Activated naive CD8-positive, alpha-beta T cell treated with anti-CD3 and anti-CD28 coated beads for 36 hours (primary cell): ENCODE data around the gene CSN3. TPM values are rescaled to one million over a fixed set of nuclear protein-coding genes. Genes with fewer than 3 reads are reported as not detected.
"Not testable (repeated sequence)": the region's sequence is repeated elsewhere in the genome, so short reads cannot be mapped to it uniquely, and the experiment has no call there.

Experiments used
- DNase-seq: peaks from one replicate; pipeline ENCODE4 v3.0.0; 2021
- H3K27ac Mint-ChIP-seq: one replicate; pipeline ENCODE4 v1.8.0; 2022; ENCODE audit warnings: mild to moderate bottlenecking, moderate library complexity, mixed read lengths
- H3K27me3 Mint-ChIP-seq: one replicate; pipeline ENCODE4 v1.8.0; 2022; ENCODE audit warnings: mild to moderate bottlenecking, mixed read lengths
- H3K36me3 Mint-ChIP-seq: one replicate; pipeline ENCODE4 v1.8.0; 2021; ENCODE audit warnings: mild to moderate bottlenecking, mixed read lengths
- H3K4me1 Mint-ChIP-seq: one replicate; pipeline ENCODE4 v1.8.0; 2021; ENCODE audit warnings: mixed read lengths
- H3K4me3 Mint-ChIP-seq: one replicate; pipeline ENCODE4 v1.8.0; 2022; ENCODE audit warnings: mild to moderate bottlenecking, moderate library complexity, mixed read lengths
- H3K9me3 Mint-ChIP-seq: one replicate; pipeline ENCODE4 v1.8.0; 2022; ENCODE audit warnings: mixed read lengths
- total RNA-seq, 2 experiments: library from RNA; stranded (reverse); gene quantifications; one replicate each; pipeline ENCODE4 v1.2.3, GENCODE V29; 2021

The CSN3 gene, protein sequence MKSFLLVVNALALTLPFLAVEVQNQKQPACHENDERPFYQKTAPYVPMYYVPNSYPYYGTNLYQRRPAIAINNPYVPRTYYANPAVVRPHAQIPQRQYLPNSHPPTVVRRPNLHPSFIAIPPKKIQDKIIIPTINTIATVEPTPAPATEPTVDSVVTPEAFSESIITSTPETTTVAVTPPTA
- total RNA-seq = not detected

DNA sequence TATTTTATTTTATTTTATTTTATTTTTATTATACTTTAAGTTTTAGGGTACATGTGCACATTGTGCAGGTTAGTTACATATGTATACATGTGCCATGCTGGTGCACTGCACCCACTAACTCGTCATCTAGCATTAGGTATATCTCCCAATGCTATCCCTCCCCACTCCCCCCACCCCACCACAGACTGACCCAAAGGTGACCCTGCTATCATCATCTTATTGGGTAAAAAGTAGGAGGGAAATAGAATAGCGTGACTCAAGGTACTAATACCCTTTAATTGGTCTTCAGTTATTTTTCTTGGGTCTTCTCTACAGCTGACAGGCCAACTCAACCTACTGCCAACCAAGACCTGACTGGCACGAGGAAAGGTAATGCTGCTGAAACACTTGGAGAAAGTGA is at the start of gene CSN3:
Gene CSN3 (plus strand): TSS at position 301 of the 400 bp plus-strand sequence. CDS start 2,223 bp downstream, outside the sequence.
- H3K4me3 Mint-ChIP-seq, DNase-seq, H3K27ac Mint-ChIP-seq, H3K4me1 Mint-ChIP-seq, H3K27me3 Mint-ChIP-seq, H3K9me3 Mint-ChIP-seq, H3K36me3 Mint-ChIP-seq: not testable (repeated sequence)

DNA sequence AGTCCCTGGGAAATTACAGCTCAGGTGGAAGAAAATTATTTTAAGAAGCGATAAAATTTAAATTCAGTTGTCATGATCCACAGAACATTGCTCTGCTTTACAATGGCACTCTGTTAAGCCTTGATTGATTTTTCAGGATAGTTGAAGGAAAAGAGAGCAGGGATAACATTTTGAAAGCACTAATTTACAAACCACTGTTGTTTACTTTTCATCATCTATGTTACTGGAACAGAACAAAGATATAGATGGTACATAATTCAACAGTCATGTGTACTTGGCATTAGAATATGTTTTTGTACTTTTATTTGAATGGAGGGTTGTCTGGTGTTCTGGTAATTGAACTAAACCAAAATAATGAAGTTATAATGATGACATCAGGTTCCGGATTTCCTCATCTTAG is 49.5 kb upstream of the CSN3 start:
- no peak for DNase-seq
- Mint-ChIP-seq H3K9me3 (no peaks in the 10 kb centered on the region), H3K27ac (no peak overlapping the region), H3K4me1 (no peaks in the 10 kb centered on the region), H3K27me3 (no peaks in the 10 kb centered on the region), H3K4me3 (no peak overlapping the region), H3K36me3 (no peaks in the 10 kb centered on the region)

GRCh38 chr4:70195425-70195824 is 47.0 kb upstream of the CSN3 start, which contains the start of gene ODAM:
ODAM (plus strand) TSS chr4:70195725; CDS start chr4:70196544, 819 bp downstream.
- Mint-ChIP-seq H3K27ac (no peak within 1 kb of the TSS), H3K27me3 (no peaks in the 10 kb centered on the region), H3K36me3 (no peaks in the 10 kb centered on the region), H3K4me1 (no peaks in the 10 kb centered on the region), H3K4me3 (no peak within 1 kb of the TSS), H3K9me3 (no peaks in the 10 kb centered on the region)
- no peak for DNase-seq

DNA sequence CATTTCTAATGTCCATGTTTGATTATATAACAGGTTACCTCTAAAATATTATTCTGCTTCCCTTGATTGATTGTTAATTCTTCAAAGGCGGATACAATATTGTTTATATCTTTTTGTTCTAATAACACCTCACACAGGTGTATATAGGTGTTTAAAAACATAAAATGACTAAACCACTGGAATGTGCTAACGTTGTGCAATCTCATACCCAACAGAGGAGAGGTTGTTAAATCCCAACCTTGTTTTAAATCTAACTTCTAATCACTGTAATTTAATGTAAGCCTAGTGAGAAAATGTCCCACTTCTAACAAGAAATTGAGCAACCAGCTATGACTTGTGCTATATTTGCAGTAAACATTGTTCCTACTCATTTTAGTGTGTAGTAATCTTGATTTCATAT is 45.5 kb upstream of the CSN3 start:
- no peaks in the 10 kb centered on the region for H3K9me3 Mint-ChIP-seq
- H3K4me1 Mint-ChIP-seq = no peaks in the 10 kb centered on the region
- no peaks in the 10 kb centered on the region for H3K27me3 Mint-ChIP-seq
- no peak for DNase-seq
- no peak overlapping the region for H3K27ac Mint-ChIP-seq
- H3K36me3 Mint-ChIP-seq = no peaks in the 10 kb centered on the region
- no peak overlapping the region for H3K4me3 Mint-ChIP-seq

DNA sequence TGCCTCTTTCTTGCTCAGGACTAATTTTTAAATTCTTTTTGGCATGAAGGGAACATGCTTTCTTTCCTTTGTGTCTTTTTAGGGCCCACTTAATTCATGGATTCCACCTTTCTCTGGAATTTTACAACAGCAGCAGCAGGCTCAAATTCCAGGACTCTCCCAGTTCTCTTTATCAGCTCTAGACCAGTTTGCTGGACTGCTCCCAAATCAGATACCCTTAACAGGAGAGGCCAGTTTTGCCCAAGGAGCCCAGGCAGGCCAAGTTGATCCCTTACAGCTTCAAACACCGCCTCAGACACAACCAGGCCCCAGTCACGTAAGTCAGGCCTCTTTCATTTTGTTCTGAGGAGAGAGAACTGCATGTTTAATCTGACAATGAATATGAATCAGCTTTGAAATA is 44.6 kb upstream of the CSN3 start:
- no peak for DNase-seq
- H3K27me3 Mint-ChIP-seq = no peaks in the 10 kb centered on the region
- no peaks in the 10 kb centered on the region for H3K36me3 Mint-ChIP-seq
- no peaks in the 10 kb centered on the region for H3K9me3 Mint-ChIP-seq
- no peak overlapping the region for H3K27ac Mint-ChIP-seq
- H3K4me3 Mint-ChIP-seq = no peak overlapping the region
- no peaks in the 10 kb centered on the region for H3K4me1 Mint-ChIP-seq

DNA sequence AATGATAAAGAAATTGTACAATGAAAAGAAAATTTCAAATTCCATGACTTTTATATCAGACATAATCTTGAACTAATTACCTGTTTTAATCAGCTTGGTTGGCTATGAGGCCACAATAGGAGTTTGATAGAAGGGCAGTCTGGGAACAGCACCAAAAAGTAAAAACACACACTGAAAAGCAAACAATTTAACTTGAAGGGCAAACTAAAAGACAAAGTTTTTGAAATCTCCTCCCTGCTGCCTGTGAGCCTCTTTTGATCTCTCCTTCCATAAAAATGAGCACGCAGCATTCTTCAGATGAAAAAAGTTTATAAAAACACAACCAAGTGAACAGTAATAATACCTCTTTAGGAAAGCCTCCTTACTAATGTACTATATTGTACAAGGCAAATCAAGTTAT is 38.8 kb upstream of the CSN3 start:
- H3K36me3 Mint-ChIP-seq = no peaks in the 10 kb centered on the region
- H3K4me3 Mint-ChIP-seq = no peak overlapping the region

GRCh38 chr4:70212752-70213151 is 29.6 kb upstream of the CSN3 start:
- not testable (repeated sequence) for H3K4me3 Mint-ChIP-seq, H3K9me3 Mint-ChIP-seq, H3K4me1 Mint-ChIP-seq, H3K36me3 Mint-ChIP-seq, H3K27me3 Mint-ChIP-seq, H3K27ac Mint-ChIP-seq, DNase-seq

More for the DNA sequence above, 38.8 kb upstream of the CSN3 start:
- no peak for DNase-seq
- no peaks in the 10 kb centered on the region for H3K4me1 Mint-ChIP-seq
- no peaks in the 10 kb centered on the region for H3K27me3 Mint-ChIP-seq
- H3K9me3 Mint-ChIP-seq = no peaks in the 10 kb centered on the region
- H3K27ac Mint-ChIP-seq = no peak overlapping the region

DNA sequence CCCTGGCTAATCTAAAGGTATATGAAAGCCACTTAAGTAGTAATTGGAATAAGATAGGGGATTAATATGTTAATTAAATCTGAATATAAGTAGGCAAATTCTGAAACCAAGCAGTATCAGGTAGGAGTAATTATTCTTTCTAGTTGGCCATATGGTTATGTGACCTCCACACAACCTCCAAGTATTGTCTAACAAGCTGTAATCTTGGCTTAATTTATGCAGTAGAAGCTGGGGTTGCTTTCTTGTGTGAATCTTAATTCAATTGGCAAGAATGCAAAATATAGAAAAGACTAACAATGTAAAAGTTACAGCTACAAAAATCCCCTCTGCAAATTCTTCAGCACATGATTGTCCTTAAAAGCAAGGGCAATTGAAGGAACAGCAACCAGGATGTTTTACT is 26.3 kb upstream of the CSN3 start:
- H3K4me1 Mint-ChIP-seq, H3K9me3 Mint-ChIP-seq, H3K27ac Mint-ChIP-seq: not testable (repeated sequence)

DNA sequence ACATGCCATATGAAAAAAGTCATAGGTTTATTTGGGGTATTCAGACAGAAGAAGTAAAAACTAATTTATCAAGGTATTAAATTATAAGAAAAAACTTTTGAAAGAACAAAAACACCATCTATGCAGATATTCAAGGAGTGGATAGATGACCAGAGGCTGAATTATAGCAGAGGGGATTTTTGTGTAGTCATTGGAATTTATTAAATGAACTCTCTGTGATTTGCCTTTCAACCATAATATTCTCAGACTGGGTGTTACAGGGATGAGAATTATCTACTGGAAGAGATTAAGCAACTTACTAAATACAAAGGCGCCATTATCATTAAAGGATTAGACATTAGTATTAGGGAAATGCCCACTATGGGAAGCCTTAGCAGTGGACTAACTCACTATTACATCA is 25.8 kb upstream of the CSN3 start:
- not testable (repeated sequence) for DNase-seq, H3K4me3 Mint-ChIP-seq, H3K36me3 Mint-ChIP-seq, H3K27me3 Mint-ChIP-seq, H3K27ac Mint-ChIP-seq, H3K4me1 Mint-ChIP-seq, H3K9me3 Mint-ChIP-seq

More for the DNA sequence above, 26.3 kb upstream of the CSN3 start:
- H3K27me3 Mint-ChIP-seq, H3K4me3 Mint-ChIP-seq, H3K36me3 Mint-ChIP-seq, DNase-seq: not testable (repeated sequence)

DNA sequence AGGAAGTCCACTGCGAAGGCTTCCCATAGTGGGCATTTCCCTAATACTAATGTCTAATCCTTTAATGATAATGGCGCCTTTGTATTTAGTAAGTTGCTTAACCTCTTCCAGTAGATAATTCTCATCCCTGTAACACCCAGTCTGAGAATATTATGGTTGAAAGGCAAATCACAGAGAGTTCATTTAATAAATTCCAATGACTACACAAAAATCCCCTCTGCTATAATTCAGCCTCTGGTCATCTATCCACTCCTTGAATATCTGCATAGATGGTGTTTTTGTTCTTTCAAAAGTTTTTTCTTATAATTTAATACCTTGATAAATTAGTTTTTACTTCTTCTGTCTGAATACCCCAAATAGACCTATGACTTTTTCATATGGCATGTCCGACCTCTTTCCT is 21.0 kb upstream of the CSN3 start:
- not testable (repeated sequence) for H3K4me3 Mint-ChIP-seq, H3K27me3 Mint-ChIP-seq, H3K4me1 Mint-ChIP-seq, DNase-seq, H3K36me3 Mint-ChIP-seq, H3K9me3 Mint-ChIP-seq, H3K27ac Mint-ChIP-seq

- H3K27ac Mint-ChIP-seq, H3K27me3 Mint-ChIP-seq, H3K4me3 Mint-ChIP-seq, H3K4me1 Mint-ChIP-seq, H3K36me3 Mint-ChIP-seq, H3K9me3 Mint-ChIP-seq, DNase-seq: not testable (repeated sequence)
Observed at GRCh38 chr4:70221818-70222217, 20.6 kb upstream of the CSN3 start.

DNA sequence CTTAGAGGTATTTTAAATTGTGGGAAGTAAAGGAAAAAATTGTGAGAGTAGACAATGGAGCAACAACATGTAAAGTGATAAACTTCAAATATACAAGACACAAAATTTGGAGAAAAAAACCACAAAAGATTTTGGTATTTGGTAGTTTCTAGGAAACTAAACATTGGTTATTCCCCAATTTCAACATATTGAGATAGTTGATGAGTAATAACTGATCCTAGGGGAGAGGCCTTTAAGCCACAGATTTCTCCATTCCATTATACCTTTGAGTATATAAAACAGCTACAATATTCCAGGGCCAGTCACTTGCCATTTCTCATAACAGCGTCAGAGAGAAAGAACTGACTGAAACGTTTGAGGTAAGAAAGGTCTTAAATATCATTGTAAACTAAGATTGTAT is 16.6 kb upstream of the CSN3 start, which contains the start of gene FDCSP:
Gene FDCSP (plus strand): TSS at position 301 of the 400 bp plus-strand sequence. CDS start 5,071 bp downstream, outside the sequence.
- no peak within 1 kb of the TSS for H3K4me3 Mint-ChIP-seq
- H3K4me1 Mint-ChIP-seq = no peaks in the 10 kb centered on the region
- no peaks in the 10 kb centered on the region for H3K27me3 Mint-ChIP-seq
- H3K36me3 Mint-ChIP-seq = no peaks in the 10 kb centered on the region
- DNase-seq = no peak
- no peak within 1 kb of the TSS for H3K27ac Mint-ChIP-seq
- no peaks in the 10 kb centered on the region for H3K9me3 Mint-ChIP-seq

DNA sequence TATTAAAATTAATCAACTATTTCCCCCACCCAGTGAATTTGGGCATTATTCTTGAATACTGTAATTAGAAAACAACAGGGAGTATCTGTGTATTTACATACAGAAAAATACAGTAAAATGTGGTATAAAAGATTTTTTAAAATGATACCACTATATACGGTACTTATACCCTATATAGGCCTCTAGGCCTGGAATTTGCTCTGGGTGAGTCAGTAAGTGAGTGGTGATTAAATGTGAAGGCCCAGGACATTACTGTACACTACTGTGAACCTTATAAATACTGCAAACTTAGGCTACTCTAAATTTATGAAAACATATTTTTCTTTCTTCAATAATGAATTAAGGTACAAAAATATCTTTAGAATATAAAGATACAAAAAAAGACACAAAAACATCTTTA is 6.3 kb upstream of the CSN3 start:
- DNase-seq = no peak
- H3K9me3 Mint-ChIP-seq = no peaks in the 10 kb centered on the region
- H3K36me3 Mint-ChIP-seq = no peaks in the 10 kb centered on the region
- no peak overlapping the region for H3K4me3 Mint-ChIP-seq
- no peaks in the 10 kb centered on the region for H3K27me3 Mint-ChIP-seq
- no peak overlapping the region for H3K27ac Mint-ChIP-seq
- H3K4me1 Mint-ChIP-seq = no peaks in the 10 kb centered on the region

DNA sequence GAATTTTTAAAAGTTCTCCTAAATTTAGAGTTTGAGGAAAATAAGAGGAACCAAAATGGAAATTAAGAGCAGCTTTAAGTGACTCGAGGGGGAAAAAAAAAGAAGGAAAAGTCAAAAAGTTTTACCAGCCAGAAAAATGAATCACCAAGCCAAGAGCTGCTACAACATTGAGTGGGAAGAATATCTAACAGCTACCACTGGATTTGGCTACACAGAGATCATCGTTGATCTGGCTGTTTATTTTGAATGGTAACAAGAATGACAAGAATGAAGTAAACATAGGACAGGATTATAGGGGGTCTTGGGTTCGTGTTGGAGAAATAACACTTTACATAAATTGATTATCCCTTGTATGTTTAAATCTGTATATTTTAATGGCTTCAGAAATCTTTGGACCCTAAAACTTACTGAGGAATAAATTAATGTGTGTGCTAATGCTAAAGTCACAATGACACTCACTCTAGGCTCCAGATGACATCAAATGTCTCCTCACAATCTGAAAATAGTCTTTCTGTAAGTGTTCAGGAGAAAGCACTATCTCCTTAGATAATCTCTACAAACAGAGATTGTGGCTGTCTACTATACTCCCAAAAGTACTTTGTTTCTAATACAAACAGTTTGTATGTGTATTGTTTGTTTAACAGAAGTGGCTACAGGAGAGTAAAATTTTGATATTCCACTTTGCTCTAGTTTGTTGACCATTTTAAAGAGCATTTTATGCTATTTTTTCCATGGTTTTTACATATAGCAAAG is 3.1 kb upstream of the CSN3 start:
- Mint-ChIP-seq H3K36me3 (no peaks in the 10 kb centered on the region), H3K27me3 (no peaks in the 10 kb centered on the region), H3K9me3 (no peaks in the 10 kb centered on the region), H3K4me3 (no peak overlapping the region), H3K27ac (no peak overlapping the region), H3K4me1 (no peaks in the 10 kb centered on the region)
- no peak for DNase-seq

DNA sequence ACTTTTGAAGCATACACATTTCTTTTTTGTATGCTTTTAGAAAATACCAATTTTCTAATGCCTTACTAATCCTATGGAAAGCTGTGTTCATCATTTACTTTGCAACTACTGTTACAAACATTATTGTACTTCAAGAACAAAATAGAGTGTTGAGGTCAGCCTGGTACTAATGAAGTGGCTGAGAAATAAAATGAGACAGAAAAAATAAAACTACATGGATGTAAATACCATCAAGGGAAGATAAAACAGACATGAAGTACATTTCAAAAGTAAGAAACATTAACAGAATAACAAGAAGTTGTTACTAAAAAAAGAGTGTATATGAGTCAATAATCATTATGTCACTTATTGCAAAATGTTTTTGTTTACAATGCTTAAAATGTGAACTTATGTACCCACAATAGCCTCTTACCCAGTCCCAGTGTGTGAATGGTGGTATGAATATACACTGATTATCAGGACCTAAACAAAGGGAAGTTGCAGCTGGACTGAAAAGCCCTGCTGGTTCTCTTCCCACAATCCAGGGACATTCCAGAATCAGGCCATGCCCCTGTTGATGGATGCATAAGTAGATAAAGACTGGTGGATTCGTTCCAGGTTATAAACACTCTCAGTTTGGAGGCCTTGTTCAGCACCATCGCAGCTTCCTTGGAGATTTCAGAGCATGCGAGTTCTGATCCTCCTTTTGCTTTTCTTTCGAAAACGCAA is 2.4 kb upstream of the CSN3 start:
- Mint-ChIP-seq H3K27ac (no peak overlapping the region), H3K4me1 (no peaks in the 10 kb centered on the region), H3K27me3 (no peaks in the 10 kb centered on the region), H3K4me3 (no peak overlapping the region), H3K36me3 (no peaks in the 10 kb centered on the region), H3K9me3 (no peaks in the 10 kb centered on the region)
- no peak for DNase-seq
